GM18517 (cell line): Measurements from ENCODE around the gene RASA2.
A peak's percentile ranks its signal among the peaks of the same experiment; 100 is the strongest.

ENCODE experiments used
- ATAC-seq: cut with Tn5 transposase; IDR thresholded peaks from one replicate; pipeline ENCODE4 v1.9.1; 2021; ENCODE audit warnings: mild to moderate bottlenecking, moderate library complexity; ENCODE audit not compliant: unreplicated experiment

RASA2 gene

DNA sequence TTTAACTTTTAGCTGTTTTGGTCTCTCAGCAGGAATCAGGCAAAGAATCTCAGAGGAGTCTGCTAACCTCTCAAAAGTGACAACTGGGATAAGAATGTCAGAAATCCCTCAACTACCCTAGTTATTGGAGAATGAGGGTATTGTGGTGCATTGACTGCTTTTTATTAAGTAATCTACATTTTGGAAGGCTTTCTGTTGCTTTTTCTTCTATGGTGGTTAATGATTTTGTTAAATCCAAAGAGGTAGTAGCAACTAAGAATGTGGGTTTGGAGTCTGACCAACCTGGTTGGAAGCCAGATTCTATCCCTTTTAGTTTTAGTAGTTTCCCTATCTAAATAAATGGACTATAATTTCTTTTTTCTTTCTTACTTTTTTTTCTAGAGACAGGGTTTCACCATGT lies 156.6 kb downstream of the RASA2 start:
- no peak for ATAC-seq

GRCh38 chr3:141643796-141644195 lies 157.0 kb downstream of the RASA2 start:
- ATAC-seq: no peak

DNA sequence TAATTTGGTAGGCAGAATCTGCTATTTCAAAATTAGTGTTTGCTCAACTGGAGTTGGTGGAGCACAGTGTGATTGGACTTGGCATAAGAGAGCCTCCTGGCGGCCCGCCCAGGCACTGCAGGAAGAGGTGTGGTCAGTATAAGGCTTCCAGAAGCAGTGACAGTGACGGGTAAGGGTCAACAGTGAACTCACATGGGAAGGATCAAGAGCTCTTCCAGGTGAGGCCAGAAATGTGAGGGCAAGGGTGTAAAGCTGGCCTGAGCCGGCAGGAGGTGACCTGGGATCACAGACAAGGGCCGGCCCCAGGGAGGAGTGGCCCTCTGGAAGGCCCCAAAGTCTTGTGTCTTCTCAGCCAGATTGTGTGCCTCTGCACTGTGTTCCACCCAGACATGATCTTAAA lies 158.1 kb downstream of the RASA2 start:
- peak; percentile 84 for ATAC-seq

DNA sequence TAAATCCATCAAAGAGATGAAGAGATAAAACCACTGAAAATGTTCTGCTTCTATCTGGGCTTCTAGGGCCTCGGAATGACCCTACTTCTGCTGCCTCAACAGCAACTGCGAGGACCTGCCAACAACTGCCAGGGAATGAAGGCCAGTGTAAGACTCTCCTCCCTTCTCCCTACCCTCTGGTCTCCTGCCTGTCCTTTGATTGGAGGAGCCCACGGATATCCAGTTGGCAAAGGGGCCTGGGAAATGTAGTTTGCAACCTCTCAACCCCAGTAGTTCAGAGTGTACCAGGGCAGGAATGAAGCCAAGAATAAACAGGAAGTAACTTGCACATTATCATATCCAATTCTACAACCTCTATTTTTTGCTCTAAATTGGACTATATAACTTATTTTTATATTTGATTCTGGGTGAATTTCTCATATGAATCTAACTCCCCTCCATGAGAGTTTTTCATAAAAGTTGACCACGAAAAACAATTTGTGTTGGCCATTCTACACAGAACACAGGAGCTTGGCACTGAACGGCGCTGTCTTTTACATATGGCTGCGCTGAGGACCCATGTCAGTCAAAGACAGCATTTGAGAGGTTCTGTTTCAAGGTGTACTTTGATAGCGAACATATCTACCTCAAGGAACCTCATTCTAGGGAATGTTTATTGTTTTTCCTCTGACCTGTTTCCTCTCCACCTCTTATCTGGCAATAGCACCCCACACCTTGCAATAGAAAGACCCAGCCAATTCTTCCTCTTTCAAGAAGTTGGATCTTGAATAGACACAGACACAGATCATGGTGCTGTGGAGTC lies 160.1 kb downstream of the RASA2 start:
- no peak for ATAC-seq

DNA sequence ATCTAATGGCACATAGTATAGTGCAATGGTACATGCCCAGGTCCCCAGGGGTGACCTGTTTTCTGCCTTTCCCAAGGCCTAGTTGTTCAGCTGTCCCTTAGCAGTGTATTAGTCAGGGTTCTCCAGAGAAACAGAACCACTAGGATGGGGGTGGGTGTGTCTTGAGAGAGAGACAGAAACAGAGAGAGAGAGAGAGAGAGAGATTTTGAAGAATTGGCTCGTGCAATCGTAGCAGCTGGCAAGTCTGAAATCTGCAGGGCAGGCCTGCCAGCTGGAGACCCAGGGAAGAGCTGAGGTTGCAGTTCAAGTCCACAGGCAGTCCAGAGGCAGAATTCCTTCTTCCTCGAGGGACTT lies 160.7 kb downstream of the RASA2 start:
- no peak for ATAC-seq

GRCh38 chr3:141648055-141648910 lies 161.5 kb downstream of the RASA2 start:
- no peak for ATAC-seq

DNA sequence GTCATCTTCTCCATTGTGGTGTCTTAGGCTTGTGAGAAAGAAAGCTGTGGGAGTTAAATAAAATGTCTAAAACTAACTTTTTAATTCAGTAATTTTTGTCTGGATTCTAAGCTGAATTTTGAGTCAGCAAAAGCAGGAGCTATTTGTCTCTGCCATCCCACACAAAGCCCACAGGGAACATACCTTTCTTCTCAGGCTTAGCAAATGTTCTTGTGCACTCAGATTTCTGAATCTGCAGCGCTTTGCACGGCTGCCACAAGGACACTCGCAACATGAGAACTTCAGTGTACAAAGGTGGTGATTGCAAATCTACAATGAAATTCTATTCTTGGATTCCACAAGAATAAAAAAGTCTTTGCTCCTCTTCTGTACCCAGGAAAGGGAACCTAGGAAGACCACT lies 163.0 kb downstream of the RASA2 start:
- ATAC-seq: no peak

DNA sequence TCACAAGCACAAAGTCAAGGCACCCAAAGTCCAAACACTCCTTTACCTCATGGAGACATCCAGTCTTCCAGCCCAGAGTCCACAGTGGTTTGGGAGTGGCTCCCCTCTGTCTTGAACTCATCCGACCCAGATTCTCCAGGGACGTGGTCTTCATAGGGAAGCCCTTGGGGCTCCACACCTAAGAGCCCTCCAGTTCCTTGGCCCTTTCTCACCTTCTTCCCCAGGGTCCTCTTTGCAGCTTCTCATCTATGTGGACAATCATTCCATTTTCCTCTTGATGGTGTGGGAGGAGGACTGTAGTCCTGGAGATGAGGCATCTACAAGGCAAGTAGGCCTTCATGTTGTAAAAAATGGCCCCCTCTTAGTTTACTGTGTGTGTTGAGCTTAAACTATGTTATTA lies 164.0 kb downstream of the RASA2 start:
- ATAC-seq: no peak

GRCh38 chr3:141651409-141651808 lies 164.6 kb downstream of the RASA2 start:
- ATAC-seq: no peak

DNA sequence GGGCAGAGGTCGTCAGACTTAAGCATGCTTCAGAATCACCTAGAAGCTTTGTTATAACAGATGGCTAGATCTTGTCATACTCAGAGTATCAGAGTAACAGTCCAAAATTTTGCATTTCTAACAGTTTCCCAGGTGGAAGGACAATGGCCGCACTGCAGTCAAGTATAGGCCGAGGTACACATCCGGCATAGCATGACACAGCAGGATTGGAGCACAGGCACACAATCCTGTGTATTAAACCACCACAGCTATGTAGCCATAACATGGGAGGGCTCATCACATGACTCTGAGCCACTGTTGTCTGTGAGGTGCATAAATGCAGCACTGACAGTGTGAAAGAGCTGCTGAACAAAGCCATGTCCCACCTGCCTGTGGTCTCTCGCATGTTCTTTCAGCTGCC lies 165.5 kb downstream of the RASA2 start:
- ATAC-seq: no peak

GRCh38 chr3:141653847-141654246 lies 167.0 kb downstream of the RASA2 start:
- ATAC-seq: no peak

- ATAC-seq: no peak
Measured at GRCh38 chr3:141655801-141656200, 169.0 kb downstream of the RASA2 start.

DNA sequence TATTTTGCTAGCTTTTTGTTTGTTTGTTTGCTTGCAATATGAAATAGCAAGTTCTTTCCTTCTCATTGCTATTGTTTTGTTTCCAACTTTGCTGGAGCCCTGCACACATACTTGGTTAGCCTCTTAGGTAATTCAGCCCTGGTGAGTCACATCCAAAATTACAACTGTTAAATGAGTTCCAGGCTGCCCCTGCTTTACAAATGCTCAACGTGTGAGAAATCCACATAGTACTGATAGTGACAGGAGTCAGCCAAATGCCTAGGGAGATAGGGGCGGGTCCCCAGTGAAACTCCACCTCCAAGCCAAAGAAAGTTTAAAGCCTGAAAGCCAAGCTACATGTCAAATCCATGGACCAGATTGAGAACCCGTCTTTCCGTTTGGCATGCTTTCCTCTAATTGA lies 169.9 kb downstream of the RASA2 start:
- no peak for ATAC-seq

DNA sequence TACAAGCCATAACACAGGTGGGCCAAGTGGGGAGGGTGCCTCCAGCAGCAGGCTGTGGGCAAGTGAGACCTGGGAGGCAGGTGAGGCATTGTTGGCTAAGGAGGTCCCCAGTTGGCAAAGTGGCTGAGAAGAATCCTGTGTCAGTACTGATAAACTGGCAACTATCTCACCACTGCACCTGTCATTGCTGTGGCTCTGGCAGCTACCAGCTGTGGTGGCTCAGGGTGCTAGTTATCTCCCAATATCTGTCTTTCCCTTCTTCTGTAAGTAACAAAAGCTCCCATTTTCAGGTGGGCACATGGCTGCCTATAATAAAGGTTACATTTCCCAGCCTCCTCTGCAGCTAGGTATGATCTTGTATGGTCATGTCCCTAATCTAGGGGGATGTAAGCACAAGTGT lies 170.7 kb downstream of the RASA2 start:
- ATAC-seq: no peak

DNA sequence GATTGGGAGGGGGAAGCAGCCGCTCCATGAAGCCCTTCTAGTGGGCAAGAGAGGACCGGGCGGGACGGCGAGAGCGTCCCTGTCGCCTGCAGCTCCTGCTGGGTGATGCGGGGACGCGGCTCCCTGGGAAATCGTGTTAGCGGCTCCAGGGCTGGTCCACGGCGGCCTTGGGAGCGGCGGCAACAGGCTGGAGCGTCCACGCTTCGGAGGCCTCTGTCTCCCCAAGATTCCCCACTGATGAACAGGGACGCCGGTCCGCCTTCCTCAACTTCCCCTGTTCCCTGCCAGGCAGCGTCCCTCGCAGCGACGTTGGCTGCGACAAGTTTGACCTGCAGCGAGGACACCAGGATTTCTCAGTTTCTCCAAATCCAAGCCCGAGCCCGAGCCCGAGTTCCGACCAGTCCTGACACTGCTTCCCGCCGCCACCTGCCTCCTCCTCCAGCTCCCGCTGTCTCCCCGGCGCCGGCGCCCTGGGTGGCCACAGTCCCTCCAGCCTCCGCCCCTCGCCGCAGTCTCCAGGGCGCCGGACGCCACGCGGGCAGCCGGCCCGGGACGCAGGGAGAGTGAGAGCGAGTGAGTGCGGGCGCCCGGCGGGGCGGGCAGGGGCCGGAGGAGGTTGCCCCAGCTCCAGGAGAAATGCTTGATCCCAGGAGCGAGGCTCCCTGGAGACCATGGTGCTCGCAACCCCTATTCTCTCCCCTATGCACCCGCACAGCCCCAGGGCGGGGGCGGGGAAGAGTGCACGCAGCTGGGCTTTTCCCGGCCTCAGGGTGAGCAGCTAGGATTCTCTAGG lies 173.2 kb downstream of the RASA2 start:
- ATAC-seq: no peak

GRCh38 chr3:141660614-141660947 lies 173.8 kb downstream of the RASA2 start:
- ATAC-seq: no peak

DNA sequence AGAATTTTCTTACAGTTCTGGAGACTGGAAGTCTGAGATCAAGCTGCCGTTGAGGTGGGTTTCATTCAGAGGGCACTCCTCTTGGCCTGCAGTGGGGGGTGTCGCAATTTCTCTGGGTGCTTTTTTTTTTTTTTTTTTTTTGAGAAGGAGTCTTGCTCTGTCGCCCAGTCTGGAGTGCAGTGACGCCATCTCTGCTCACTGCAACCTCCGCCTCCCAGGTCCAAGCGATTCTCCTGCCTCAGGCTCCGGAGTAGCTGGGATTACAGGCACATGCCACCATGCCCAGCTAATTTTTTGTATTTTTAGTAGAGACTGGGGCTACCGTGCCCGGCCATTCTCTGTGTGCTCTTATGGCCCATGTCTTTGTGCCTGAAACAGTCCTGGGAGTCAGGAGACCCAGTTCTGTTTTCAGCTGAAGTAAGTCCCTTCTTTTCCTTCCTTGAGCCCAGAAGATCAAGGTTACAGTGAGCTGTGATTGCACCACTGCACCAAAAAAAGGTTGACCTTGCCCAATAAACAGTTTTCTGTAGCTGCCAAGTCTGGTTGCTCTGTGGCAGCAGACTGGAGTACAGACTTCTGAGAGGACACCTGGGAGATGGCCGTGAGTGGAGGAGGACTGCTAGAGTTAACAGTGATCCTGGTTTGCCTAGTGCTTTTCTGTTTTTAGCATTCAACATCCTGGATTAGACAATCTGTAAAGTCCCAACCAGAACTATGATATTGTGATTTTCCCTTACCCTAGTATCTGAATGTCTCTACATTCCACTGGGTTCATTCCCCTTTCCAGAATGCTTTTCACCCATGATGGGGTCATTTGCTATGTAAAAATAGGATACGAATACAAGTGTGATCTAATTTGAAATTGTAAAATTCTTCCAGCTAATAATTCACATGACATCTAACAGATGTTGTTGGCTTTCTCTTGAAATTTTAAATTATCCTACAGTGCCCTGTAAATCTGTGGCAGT lies 174.7 kb downstream of the RASA2 start:
- no peak for ATAC-seq

DNA sequence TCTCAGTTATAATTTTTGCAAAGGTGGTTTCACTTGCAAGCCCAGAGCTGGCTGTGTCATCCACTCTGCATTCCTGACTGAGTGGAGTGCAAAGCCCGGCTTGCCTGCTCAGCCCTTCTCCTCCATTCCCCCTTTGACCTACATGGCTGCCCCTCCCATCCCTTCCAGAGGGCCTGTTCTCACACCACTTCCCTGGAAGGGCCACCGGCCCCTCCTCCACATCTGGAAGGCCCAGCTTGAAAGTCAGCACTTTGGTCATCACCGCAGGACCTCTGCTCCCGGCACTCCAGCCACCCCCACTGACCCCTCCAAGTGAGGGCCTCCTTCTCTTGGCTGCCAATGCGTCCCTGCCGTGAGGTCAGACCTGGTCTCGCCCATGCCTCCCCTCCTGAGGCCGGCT lies 177.2 kb downstream of the RASA2 start:
- ATAC-seq: no peak
